Peyer's patch (tissue), 4 donors: ENCODE measurements around the gene CTBP2. TPM values are rescaled to one million over a fixed set of nuclear protein-coding genes. Genes with fewer than 3 reads are reported as not detected.

ENCODE experiments used
- DNase-seq, 3 donors: peaks; one replicate each; pipeline ENCODE4 v3.0.0-alpha.2; 2017 to 2019
- H3K27ac ChIP-seq, 4 donors: fragments of 200-600 bp; sonication (generic); one replicate each; pipeline ENCODE4 v1.5.1; 2016 to 2019
- H3K27me3 ChIP-seq, 2 donors: fragments of 200-600 bp; sonication (generic); one replicate each; pipeline ENCODE4 v1.5.1; 2019
- H3K36me3 ChIP-seq, 3 donors: fragments of 200-600 bp; sonication (generic); one replicate each; pipeline ENCODE4 v1.5.1; 2016 to 2019
- H3K4me1 ChIP-seq, 4 donors: fragments of 200-600 bp; sonication (generic); one replicate each; pipeline ENCODE4 v1.5.1; 2016 to 2019
- H3K4me3 ChIP-seq, 4 donors: fragments of 200-600 bp; sonication (generic); 1 replicate in 3 of 4; 2 replicates in 1 of 4; pipeline ENCODE4 v1.5.1; 2016 to 2019; ENCODE audit warnings: mild to moderate bottlenecking in 1 of 4
- H3K9me3 ChIP-seq, 4 donors: fragments of 200-600 bp; sonication (generic); one replicate each; pipeline ENCODE4 v1.5.1; 2016 to 2019; ENCODE audit warnings: mild to moderate bottlenecking in 1 of 4
- POLR2A ChIP-seq, 2 donors: fragments of 450-650 bp; IDR thresholded peaks; one replicate each; pipeline ENCODE4 v1.5.1; 2017; ENCODE audit warnings: antibody characterized with exemption in 2 of 2, mild to moderate bottlenecking in 2 of 2, moderate library complexity in 2 of 2
- total RNA-seq, 4 donors: library from RNA; depleted of rRNA; stranded (reverse); fragments of >200 nt; gene quantifications; one replicate each; pipeline ENCODE4 v1.1.0, GENCODE V29; 2016
- TF ChIP-seq, protein P1 (sequence below), 6 experiments: fragments of 450-650 bp in 4 of 6; fragments of 200-600 bp in 2 of 6; sonication (generic) in 1 of 6; IDR thresholded peaks; one replicate each; pipeline ENCODE4 v1.5.1; 2017 to 2019; ENCODE audit warnings: antibody characterized with exemption in 6 of 6, mild to moderate bottlenecking in 3 of 6, moderate library complexity in 1 of 6

CTBP2 gene
- total RNA-seq, 4 donors from 2014 or later = 53.6 to 83.8 (median 64.7) TPM

GRCh38 chr10:125002423-125003145, 157.8 kb downstream of the CTBP2 start:
- no peaks in the 10 kb centered on the region for H3K9me3 ChIP-seq
- H3K4me1 ChIP-seq = peaks cover 0 to 29% (median 0%) of the 10 kb centered on the region in 4 donors
- DNase-seq = peak in 1 of 3 donors; percentile 38
- no peak for TF ChIP-seq POLR2A (IDR thresholded peaks at IDR 0.05)
- TF ChIP-seq, protein P1, sequence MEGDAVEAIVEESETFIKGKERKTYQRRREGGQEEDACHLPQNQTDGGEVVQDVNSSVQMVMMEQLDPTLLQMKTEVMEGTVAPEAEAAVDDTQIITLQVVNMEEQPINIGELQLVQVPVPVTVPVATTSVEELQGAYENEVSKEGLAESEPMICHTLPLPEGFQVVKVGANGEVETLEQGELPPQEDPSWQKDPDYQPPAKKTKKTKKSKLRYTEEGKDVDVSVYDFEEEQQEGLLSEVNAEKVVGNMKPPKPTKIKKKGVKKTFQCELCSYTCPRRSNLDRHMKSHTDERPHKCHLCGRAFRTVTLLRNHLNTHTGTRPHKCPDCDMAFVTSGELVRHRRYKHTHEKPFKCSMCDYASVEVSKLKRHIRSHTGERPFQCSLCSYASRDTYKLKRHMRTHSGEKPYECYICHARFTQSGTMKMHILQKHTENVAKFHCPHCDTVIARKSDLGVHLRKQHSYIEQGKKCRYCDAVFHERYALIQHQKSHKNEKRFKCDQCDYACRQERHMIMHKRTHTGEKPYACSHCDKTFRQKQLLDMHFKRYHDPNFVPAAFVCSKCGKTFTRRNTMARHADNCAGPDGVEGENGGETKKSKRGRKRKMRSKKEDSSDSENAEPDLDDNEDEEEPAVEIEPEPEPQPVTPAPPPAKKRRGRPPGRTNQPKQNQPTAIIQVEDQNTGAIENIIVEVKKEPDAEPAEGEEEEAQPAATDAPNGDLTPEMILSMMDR (IDR thresholded peaks at IDR 0.05) = no peak
- H3K4me3 ChIP-seq = no peak overlapping the region
- H3K27ac ChIP-seq = no peak overlapping the region
- H3K36me3 ChIP-seq = peaks cover 0 to 78% (median 0%) of the 10 kb centered on the region in 3 donors
- no peaks in the 10 kb centered on the region for H3K27me3 ChIP-seq

DNA sequence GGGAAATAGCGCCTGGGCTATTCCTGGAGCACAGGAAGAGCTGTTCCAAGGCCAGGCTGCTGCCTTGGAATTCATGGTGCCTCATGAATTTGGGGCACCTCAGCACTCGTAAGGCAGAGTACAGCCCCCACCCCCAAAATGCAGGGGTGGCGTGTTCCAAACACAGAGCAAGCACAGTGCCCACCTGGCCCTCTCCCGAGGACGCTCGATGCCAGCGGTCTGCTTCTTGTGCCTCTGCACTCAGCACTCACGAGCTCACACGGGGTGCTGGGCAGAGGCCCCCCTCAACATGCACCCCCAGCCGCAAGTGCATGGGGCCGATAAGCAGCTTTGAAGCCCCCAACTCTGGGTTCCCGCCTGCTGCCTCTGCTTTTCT, 158.3 kb downstream of the CTBP2 start:
- no peak for DNase-seq
- TF ChIP-seq POLR2A (IDR thresholded peaks at IDR 0.05) = no peak
- TF ChIP-seq, protein P1 (IDR thresholded peaks at IDR 0.05) = no peak
- Histone ChIP-seq H3K27ac (no peak overlapping the region), H3K4me1 (peaks cover 0 to 29% (median 0%) of the 10 kb centered on the region in 4 donors), H3K9me3 (no peaks in the 10 kb centered on the region), H3K27me3 (no peaks in the 10 kb centered on the region), H3K36me3 (peaks cover 0 to 83% (median 0%) of the 10 kb centered on the region in 3 donors), H3K4me3 (no peak overlapping the region)

- DNase-seq = no peak
- no peaks in the 10 kb centered on the region for H3K27me3 ChIP-seq
- H3K4me3 ChIP-seq = no peak overlapping the region
- no peak overlapping the region for H3K27ac ChIP-seq
- no peak for TF ChIP-seq POLR2A (IDR thresholded peaks at IDR 0.05)
- TF ChIP-seq, protein P1 (IDR thresholded peaks at IDR 0.05) = no peak
- peaks cover 0 to 89% (median 0%) of the 10 kb centered on the region in 3 donors for H3K36me3 ChIP-seq
- H3K9me3 ChIP-seq = no peaks in the 10 kb centered on the region
- H3K4me1 ChIP-seq = peaks cover 0 to 25% (median 0%) of the 10 kb centered on the region in 4 donors
Measured at GRCh38 chr10:125001313-125002046, 158.9 kb downstream of the CTBP2 start.

GRCh38 chr10:125000366-125001312, 159.7 kb downstream of the CTBP2 start:
- Histone ChIP-seq H3K27ac (peak overlapping the region in 1 of 4 donors; percentile 34), H3K27me3 (no peaks in the 10 kb centered on the region), H3K36me3 (peaks cover 0 to 90% (median 0%) of the 10 kb centered on the region in 3 donors), H3K4me1 (peaks cover 0 to 24% (median 0%) of the 10 kb centered on the region in 4 donors), H3K4me3 (no peak overlapping the region), H3K9me3 (no peaks in the 10 kb centered on the region)
- TF ChIP-seq, protein P1 (IDR thresholded peaks at IDR 0.05) = no peak
- TF ChIP-seq POLR2A (IDR thresholded peaks at IDR 0.05) = no peak
- peak in 1 of 3 donors; percentile 43 for DNase-seq
